ENCODE data around the gene ENDOU. TPM values are rescaled to one million over a fixed set of nuclear protein-coding genes. Genes with fewer than 3 reads are reported as not detected.

ENDOU gene
- total RNA-seq, 1 donor from 2014 or later, result not detected

DNA sequence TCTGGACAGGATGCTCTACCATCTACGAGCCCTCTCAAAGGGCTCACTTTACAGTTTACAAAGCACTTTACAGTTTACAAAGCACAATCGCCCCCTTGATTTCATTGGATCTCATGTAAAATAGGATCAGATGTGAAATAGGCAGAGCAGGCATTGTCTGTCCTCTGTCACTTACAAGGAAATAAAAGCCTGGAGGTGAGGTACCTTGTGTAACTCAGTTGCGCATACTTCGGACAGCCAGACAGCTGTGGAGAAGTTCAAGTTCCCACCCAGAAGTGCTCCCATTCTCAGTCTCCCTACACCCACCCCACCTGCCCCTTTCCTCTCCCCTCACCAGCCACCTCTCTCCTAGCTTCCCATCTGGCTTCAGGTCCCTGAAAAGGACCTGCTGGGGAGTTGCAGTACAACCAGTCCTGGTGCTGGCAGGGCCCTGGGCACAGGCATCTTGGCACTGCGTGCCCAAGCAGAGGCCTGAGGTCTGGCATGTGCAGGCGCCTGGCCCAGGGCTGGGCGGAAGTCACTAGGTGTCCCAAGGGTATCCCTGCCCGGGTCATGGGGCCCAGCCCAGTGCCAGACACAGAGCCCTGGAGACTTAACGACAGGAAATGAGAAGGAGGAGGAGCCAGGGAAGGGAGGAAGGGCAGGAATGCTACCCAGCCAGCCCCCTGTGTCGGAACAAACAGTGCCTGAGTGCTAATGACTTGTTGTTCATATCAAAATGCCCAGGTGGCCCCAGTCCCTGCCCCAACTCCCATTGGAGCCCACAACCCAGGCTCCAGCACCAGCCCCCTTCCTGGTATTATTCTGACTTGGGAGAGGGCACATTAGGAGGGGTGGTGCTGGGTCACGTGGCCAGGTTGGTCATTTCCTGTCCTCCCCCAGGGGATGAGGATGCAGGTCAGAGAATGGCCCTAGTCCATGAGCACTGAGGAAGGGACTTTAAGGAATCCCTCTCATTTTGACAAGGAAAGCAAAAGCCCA, 28.0 kb upstream of the ENDOU start:
- peak; percentile 39 for FAIRE-seq
- no peaks in the 10 kb centered on the region for H3K9me3 ChIP-seq (ENCODE audit: insufficient read depth, low read depth, low read length)
- H3K27me3 ChIP-seq (ENCODE audit: insufficient read depth, low read length), result no peaks in the 10 kb centered on the region
- H3K9ac ChIP-seq (ENCODE audit: low read length), result no peak overlapping the region
- peaks cover 23% of the 10 kb centered on the region for H3K4me1 Mint-ChIP-seq (ENCODE audit: low read depth, unreplicated experiment)
- H2AFZ ChIP-seq (ENCODE audit: low read depth, low read length), result peak overlapping the region; percentile 57
- H3K27ac Mint-ChIP-seq (ENCODE audit: unreplicated experiment), result peak overlapping the region; percentile 18
- H3K27me3 Mint-ChIP-seq (ENCODE audit: low read depth, unreplicated experiment), result peaks cover 33% of the 10 kb centered on the region
- H3K36me3 Mint-ChIP-seq (ENCODE audit: low read depth, unreplicated experiment), result peaks cover 18% of the 10 kb centered on the region
- H3K79me2 ChIP-seq (ENCODE audit: insufficient read depth, low read length), result no peaks in the 10 kb centered on the region
- H3K4me3 ChIP-seq (ENCODE audit: insufficient read depth, low read depth, low read length), result no peak overlapping the region
- DNase-seq (ENCODE audit: low read depth), result no peak
- H3K4me2 ChIP-seq (ENCODE audit: low read length), result peak overlapping the region; percentile 27
- peaks cover 23% of the 10 kb centered on the region for H3K4me1 ChIP-seq (ENCODE audit: insufficient read depth, low read length)
- no peak for TF ChIP-seq EZH2 (IDR thresholded peaks at IDR 0.05; ENCODE audit: insufficient read depth, low read length)
- TF ChIP-seq, protein P1, sequence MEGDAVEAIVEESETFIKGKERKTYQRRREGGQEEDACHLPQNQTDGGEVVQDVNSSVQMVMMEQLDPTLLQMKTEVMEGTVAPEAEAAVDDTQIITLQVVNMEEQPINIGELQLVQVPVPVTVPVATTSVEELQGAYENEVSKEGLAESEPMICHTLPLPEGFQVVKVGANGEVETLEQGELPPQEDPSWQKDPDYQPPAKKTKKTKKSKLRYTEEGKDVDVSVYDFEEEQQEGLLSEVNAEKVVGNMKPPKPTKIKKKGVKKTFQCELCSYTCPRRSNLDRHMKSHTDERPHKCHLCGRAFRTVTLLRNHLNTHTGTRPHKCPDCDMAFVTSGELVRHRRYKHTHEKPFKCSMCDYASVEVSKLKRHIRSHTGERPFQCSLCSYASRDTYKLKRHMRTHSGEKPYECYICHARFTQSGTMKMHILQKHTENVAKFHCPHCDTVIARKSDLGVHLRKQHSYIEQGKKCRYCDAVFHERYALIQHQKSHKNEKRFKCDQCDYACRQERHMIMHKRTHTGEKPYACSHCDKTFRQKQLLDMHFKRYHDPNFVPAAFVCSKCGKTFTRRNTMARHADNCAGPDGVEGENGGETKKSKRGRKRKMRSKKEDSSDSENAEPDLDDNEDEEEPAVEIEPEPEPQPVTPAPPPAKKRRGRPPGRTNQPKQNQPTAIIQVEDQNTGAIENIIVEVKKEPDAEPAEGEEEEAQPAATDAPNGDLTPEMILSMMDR (IDR thresholded peaks at IDR 0.05; ENCODE audit: insufficient read depth, low read depth, low read length), result no peak
- no peak overlapping the region for H3K4me3 Mint-ChIP-seq (ENCODE audit: unreplicated experiment)
- no peaks in the 10 kb centered on the region for H3K9me3 Mint-ChIP-seq (ENCODE audit: unreplicated experiment)
- no peak overlapping the region for H3K27ac ChIP-seq (ENCODE audit: low read depth, low read length)
- no peaks in the 10 kb centered on the region for H4K20me1 ChIP-seq (ENCODE audit: insufficient read depth, low read length)
- no peaks in the 10 kb centered on the region for H3K36me3 ChIP-seq (ENCODE audit: insufficient read depth, low read length)

DNA sequence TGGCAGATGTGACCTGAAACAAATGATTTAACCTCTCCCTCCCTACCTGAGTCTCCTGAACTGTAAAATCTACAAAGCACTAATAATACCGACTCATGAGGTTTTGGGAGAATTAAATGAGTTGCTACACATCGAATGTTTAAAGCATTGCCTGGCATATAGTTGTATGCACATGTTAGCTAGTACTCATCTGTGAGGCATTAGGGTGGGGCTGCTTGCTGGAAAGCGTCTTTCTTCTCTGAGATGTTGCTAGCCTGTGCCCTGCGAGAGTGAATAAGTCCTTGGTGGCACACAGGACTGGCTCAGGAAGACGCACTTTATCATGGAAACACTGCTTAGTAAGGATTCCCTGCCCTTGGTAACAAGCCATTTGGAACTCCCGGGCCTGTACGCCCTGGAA, 27.3 kb upstream of the ENDOU start:
- Mint-ChIP-seq H3K27ac (ENCODE audit: unreplicated experiment) (no peak overlapping the region), H3K4me1 (ENCODE audit: low read depth, unreplicated experiment) (peaks cover 20% of the 10 kb centered on the region), H3K36me3 (ENCODE audit: low read depth, unreplicated experiment) (peaks cover 18% of the 10 kb centered on the region), H3K27me3 (ENCODE audit: low read depth, unreplicated experiment) (peaks cover 39% of the 10 kb centered on the region), H3K9me3 (ENCODE audit: unreplicated experiment) (no peaks in the 10 kb centered on the region), H3K4me3 (ENCODE audit: unreplicated experiment) (no peak overlapping the region)
- no peak overlapping the region for H3K27ac ChIP-seq (ENCODE audit: low read depth, low read length)
- peak; percentile 39 for DNase-seq (ENCODE audit: low read depth)
- H3K36me3 ChIP-seq (ENCODE audit: insufficient read depth, low read length), result no peaks in the 10 kb centered on the region
- H3K4me1 ChIP-seq (ENCODE audit: insufficient read depth, low read length), result peaks cover 15% of the 10 kb centered on the region
- H3K27me3 ChIP-seq (ENCODE audit: insufficient read depth, low read length), result no peaks in the 10 kb centered on the region
- TF ChIP-seq, protein P1 (IDR thresholded peaks at IDR 0.05; ENCODE audit: insufficient read depth, low read depth, low read length), result no peak
- TF ChIP-seq EZH2 (IDR thresholded peaks at IDR 0.05; ENCODE audit: insufficient read depth, low read length), result no peak
- no peak overlapping the region for H2AFZ ChIP-seq (ENCODE audit: low read depth, low read length)
- H3K79me2 ChIP-seq (ENCODE audit: insufficient read depth, low read length), result no peaks in the 10 kb centered on the region
- no peaks in the 10 kb centered on the region for H4K20me1 ChIP-seq (ENCODE audit: insufficient read depth, low read length)
- FAIRE-seq, result no peak
- no peak overlapping the region for H3K9ac ChIP-seq (ENCODE audit: low read length)
- no peaks in the 10 kb centered on the region for H3K9me3 ChIP-seq (ENCODE audit: insufficient read depth, low read depth, low read length)
- H3K4me3 ChIP-seq (ENCODE audit: insufficient read depth, low read depth, low read length), result no peak overlapping the region
- no peak overlapping the region for H3K4me2 ChIP-seq (ENCODE audit: low read length)

DNA sequence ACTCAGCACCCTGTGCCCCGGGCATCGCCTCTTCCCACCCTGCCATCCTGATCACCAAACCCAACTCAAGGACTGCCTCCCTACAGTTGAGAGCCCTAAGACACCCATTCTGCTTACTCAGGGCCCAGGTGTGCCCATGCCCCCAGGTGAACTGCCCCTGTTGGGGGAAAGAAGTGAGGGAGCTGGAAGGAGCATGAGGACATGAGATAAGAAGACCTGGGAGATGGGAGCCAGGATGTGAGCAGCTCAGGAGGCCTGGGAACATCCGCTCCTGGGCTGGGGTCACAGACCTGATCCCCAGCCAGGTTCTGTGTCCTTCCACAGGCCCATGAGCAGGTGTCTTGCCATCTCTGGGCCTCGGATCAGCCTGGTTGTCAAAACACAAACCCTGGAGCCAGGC, 26.8 kb upstream of the ENDOU start:
- Histone ChIP-seq H3K9ac (ENCODE audit: low read length) (no peak overlapping the region), H3K4me3 (ENCODE audit: insufficient read depth, low read depth, low read length) (no peak overlapping the region), H3K9me3 (ENCODE audit: insufficient read depth, low read depth, low read length) (no peaks in the 10 kb centered on the region), H4K20me1 (ENCODE audit: insufficient read depth, low read length) (no peaks in the 10 kb centered on the region), H3K36me3 (ENCODE audit: insufficient read depth, low read length) (no peaks in the 10 kb centered on the region), H3K27me3 (ENCODE audit: insufficient read depth, low read length) (no peaks in the 10 kb centered on the region), H3K79me2 (ENCODE audit: insufficient read depth, low read length) (no peaks in the 10 kb centered on the region), H2AFZ (ENCODE audit: low read depth, low read length) (no peak overlapping the region), H3K4me1 (ENCODE audit: insufficient read depth, low read length) (peaks cover 15% of the 10 kb centered on the region), H3K4me2 (ENCODE audit: low read length) (no peak overlapping the region), H3K27ac (ENCODE audit: low read depth, low read length) (no peak overlapping the region)
- Mint-ChIP-seq H3K4me1 (ENCODE audit: low read depth, unreplicated experiment) (peaks cover 16% of the 10 kb centered on the region), H3K36me3 (ENCODE audit: low read depth, unreplicated experiment) (peaks cover 17% of the 10 kb centered on the region), H3K9me3 (ENCODE audit: unreplicated experiment) (no peaks in the 10 kb centered on the region), H3K27ac (ENCODE audit: unreplicated experiment) (no peak overlapping the region), H3K4me3 (ENCODE audit: unreplicated experiment) (no peak overlapping the region), H3K27me3 (ENCODE audit: low read depth, unreplicated experiment) (peaks cover 39% of the 10 kb centered on the region)
- no peak for FAIRE-seq
- DNase-seq (ENCODE audit: low read depth), result no peak
- TF ChIP-seq, protein P1 (IDR thresholded peaks at IDR 0.05; ENCODE audit: insufficient read depth, low read depth, low read length), result no peak
- no peak for TF ChIP-seq EZH2 (IDR thresholded peaks at IDR 0.05; ENCODE audit: insufficient read depth, low read length)

Measured in astrocyte (in vitro differentiated cells and primary cell).